OCI-LY1 (cell line): Measurements from ENCODE around the gene RAB3D.

Experiments
- CTCF ChIP-seq: fragments of 200-600 bp; sonication (generic), shearing (Covaris generic); IDR thresholded peaks from 2 replicates; pipeline ENCODE4 v1.5.1; 2017; ENCODE audit warnings: mild to moderate bottlenecking, antibody characterized with exemption, low read length, moderate library complexity, mixed read lengths
- EZH2 ChIP-seq: fragments of 200-600 bp; sonication (generic), shearing (Covaris generic); IDR thresholded peaks from 2 replicates; pipeline ENCODE4 v1.8.0; 2017; ENCODE audit warnings: borderline replicate concordance, mixed run types, mild to moderate bottlenecking, antibody characterized with exemption, low read length, moderate library complexity, mixed read lengths

- no peak for TF ChIP-seq EZH2
- TF ChIP-seq CTCF = no peak
Observed at GRCh38 chr19:11361037-11361770, 21.7 kb upstream of the RAB3D start.
